NCI-H2171 (cell line): Measurements from ENCODE around the gene SLC37A3.
"Not testable (repeated sequence)": the region's sequence is repeated elsewhere in the genome, so short reads cannot be mapped to it uniquely, and the experiment has no call there.

Experiments used
- DNase-seq: peaks from one replicate; lab custom pipeline; 2025; lab: John Stamatoyannopoulos, UW

SLC37A3 gene

DNA sequence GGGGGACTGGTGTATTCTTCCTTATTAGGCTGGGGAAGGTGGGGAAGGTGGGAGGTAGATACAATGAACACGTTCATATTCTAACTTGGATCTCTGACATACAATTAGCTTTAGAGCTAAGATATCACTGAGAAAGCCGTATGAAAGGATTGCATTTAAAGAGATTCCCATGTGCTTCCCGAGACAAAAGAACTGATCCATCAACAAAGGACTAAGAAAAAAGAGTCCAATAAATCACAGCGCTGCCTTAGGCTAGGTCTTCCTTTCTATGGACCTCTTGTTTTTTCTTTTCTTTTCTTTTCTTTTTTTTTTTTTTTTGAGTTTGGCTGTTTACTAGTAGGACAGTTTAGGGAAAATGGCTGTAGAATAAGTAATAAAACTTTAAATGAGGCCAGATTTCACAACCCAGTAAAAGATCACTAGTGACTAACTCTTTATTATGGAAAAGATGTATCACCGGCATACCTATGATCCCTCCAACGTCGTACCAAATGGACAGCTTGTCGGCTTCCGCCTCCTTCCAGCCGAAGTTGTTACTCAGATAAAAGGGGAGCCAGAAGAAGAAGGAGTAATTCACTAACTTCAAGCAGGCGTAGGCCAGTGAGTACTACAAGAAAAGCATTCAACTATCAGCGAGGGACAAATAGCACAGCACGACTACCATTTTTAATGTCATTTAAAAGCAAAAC lies 50.0 kb downstream of the SLC37A3 start:
- DNase-seq: no peak

DNA sequence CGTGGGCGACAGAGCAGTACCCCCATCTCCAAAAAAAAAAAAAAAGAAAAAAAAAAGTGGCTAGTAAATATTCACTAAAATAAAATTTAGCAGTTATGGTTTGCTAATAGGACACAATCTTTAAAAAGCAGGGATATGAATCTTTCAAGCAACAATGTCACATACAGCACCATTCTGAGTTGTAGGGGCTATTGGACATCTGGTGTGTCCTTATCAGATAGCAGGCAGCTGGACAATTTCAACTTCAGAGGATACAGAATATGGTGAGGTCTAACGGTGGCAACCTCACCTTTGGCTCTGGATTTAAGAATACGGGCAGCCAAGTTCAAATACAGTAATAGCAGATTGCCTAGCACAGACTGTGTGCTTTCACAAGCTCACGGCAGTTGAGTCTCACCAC lies 51.1 kb downstream of the SLC37A3 start:
- no peak for DNase-seq

DNA sequence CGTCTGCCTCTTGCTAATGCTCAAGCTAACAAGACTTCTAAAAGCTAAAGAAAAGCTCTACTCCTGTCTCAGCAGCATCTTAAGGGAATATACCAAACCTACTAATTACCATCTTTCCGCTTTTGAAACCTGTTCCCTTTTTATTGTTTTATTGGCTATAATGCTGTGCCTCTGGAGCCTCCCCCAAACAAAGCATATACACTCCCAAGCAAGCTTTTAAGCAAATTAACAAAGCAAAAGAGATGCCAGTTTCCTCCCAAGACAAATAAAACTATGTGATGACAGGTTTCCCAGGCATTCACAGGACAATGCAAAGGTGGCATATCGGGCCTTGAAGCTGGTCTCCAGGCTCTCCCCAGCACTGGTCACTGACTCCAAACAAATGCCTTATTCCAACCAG lies 52.9 kb downstream of the SLC37A3 start:
- DNase-seq: no peak

DNA sequence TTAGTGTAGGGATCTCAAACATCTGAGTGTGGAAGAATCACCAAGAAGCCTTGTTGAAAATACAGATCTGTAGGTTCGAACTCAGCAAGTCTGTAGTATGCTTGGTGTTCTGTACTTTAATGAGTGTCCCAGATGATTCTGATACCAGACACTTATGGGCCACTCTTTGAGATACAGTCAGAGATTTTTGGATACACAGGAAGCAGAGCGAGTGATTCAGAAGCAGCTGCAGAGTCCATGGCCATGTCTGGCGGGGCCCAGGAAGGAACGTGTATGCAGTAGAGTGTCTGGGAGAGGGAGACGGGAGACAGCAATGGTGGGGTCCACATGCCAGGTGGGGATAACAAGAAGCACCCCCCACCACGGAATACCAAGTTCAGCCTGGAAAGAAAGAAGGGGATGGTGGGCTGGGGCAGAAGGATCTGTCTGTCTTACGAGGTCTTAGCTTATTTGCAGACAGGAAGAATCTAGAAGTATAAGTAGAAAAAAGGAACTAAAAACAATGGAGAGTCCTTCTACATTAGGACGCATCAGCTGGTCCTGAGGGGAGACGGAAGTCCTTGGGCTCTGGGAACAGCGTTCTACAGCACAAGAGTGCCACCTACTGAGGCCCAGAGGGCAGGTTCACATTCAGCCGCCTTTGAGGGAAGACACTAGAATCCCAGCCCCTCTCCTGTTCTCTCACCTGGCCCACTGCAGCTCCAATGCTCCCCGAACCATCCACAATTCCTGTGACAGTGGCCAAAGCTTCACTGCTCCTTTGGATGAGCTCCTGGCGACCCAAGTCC lies 55.4 kb downstream of the SLC37A3 start:
- no peak for DNase-seq

DNA sequence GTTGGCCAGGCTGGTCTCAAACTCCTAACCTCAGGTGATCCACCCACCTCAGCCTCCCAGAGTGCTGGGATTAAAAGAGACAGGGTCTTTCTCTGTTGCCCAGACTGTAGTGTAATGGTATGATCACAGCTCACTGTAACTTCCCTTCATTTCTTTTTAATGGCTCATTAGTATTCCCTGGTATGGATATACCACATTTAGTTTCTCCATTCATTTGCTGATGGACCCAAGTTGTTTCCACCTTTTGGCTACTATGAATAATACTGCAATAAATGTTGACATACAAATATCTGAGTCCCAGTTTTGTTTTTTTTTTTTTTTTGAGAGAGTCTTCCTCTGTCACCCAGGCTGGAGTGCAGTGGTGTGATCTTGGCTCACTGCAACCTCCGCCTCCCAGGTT lies 59.4 kb downstream of the SLC37A3 start:
- not testable (repeated sequence) for DNase-seq

DNA sequence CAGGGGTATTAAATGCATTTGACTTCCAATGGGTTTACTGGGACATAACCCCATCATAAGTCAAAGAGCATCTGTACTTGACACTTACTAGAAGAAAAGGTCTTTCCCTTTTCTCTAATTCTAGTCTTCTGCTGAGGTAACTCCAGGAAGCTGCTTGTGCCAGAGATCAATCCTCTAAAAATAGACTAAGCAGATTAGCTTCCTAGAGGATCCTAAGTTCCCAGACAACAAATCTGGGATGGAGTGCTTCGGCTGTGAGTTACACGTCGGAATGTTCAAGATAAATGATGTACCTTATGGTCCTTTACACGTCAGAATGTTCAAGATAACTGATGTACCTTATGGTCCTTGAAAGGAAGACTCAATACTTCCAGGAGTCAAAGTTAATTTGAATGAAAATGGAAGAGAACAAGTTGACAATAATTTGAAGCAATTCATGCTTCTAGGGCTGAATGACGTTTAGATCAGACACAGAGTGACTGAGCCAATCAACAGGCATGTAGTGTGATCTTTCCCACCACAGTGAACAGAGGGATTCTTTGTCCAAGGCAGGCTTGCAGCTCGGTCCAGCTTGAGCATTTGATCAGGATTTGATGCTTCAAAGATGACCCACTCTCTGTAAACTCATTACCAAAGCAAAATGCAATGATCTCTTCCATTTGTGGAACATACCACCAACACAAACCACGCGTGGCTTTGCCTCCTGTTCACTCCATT lies 63.8 kb downstream of the SLC37A3 start:
- DNase-seq: no peak

DNA sequence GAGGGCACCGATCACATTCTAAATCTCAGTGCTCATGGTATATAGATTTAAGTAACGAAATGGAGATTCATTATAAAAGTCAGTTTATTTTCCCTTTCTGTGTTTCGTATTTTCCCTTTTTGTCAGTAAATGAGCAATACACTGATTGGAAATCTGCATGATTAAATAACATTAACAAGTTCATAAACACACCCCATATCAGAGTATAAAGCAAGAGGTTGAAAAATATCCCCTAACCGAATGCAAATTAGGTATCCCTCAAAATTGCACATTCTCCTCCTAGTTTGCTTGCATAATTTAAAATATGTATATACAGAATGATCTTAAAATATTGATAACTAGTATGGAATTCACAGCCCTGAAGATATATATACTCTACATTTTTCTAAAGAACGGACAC lies 64.6 kb downstream of the SLC37A3 start:
- no peak for DNase-seq

DNA sequence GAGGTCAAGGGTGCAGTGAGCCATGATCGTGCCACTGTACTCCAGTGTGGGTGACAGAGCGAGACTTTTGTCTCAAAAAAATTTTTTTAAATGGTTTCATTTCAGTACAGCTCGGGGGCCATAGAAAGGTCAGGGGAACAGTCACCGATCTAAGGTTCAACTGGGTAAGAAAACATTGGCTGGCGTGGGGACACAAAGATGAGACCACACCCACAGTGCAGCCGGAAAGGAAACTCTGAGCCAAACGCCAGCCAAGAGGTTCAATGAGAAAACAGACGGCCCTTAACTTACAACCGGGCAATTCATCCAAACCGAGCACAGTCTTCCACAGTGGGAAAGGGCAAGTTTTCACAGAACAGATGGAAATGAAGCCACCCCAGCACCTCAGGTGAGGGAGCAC lies 65.1 kb downstream of the SLC37A3 start:
- DNase-seq: no peak

DNA sequence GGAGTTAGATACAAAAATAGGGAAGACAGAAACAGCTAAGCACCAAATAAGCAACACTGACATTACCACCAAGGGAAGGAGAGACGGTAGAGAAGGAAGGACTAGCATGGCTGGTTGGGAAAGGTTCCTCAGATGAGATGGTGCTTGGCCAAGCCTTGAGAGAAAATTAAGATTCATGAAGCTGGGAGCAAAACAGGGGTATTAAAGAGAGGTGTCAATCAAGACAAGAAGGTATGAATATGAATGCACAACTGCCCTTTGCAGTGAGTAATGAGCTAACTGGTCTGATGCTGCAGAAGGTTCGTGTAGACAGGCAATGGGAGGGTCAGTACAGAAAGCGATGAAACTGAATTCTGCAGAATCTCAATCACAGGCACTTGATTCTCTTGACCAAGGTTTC lies 67.7 kb downstream of the SLC37A3 start:
- no peak for DNase-seq

DNA sequence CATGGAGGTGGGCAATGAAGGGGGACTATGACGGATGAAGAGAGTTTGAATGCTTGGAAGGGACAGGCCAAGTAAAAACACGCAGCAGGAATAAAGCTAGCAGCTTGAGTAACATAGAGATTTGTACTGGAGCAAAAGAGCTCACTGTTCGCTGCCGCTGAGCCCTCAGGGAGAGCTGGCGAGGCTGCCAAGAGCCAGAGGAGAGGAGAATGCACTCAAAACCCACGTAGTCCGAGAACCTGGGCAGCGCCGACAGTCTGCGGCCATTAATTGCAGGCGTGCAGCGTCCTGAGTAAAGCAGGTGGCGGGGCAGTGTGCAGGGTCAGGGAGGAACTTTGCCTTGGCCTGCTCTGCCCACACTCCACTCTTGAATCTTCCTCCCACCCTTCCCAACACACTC lies 68.2 kb downstream of the SLC37A3 start:
- no peak for DNase-seq

DNA sequence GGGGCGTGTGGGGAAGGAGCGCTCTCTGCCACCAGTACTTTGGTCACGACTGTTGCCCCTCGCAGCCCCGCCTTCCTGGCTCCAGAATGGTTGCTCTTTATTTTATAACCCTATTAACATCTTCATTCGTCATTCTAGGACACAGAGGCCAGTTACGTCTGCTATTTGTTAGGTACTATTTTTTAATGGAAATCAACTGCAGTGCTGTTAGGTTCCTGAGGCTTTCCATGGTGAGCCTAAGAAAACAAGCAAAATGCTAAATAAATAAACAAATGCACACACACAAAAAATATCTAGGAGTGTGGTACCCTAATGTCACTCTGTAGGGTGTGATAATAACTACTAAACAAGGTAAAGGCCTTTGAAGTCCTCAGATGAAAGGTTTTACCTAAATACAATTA lies 71.1 kb downstream of the SLC37A3 start:
- no peak for DNase-seq

DNA sequence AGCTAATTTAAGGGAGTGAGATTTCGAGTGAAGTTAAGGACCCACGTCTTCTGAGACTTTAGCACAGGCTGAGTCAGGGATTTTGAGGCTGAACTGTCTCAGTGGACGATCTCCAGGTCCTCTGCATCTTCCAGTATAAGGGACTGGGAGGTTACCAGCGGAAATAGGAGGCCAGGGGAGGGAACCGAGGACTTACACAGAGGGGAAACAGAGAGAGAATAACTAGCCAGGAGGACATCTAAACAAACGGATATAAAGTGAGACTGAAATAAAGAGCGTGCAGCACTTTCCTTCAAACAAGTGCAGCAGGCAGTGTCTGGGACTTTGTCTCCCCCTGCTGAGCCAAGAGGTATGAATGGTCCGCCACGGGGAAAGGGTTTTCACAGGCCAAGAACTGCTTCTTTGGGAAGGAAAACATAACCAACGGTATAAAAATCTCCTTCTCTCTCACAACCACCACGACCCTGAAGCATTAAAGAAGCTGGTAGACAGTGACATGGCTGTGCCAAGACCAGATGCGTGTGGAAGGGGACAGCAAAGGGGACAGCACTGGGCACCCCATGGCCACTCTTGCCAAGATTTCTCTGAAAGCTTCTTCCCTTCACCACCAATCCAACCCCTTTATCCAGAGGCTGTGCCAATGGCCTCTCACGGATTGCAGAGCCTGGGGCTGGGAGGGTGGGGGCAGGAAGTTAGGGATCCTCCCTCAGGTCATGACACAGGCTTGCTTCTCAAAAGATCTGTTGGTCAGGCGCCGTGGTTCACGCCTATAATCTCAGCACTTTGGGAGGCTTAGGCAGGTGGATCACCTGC lies 72.0 kb downstream of the SLC37A3 start:
- DNase-seq: no peak

DNA sequence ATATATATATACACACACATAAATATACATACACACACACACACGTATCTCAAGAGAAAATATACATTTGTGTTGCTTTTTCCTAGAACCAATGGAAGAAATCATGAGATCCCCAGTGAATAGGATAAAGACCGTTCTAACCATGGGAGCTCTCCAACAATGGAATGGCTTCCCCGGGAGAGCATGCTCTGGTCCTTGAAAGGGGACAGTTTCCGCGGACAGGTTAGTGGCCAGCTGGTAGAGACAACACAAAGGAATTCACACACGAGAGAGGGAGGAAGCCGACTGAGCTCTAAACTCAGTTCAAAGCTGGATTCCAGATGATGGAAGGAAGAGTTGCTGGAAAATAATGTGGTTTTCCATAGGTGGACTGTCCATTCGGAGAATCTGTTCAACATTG lies 72.7 kb downstream of the SLC37A3 start:
- DNase-seq: no peak

DNA sequence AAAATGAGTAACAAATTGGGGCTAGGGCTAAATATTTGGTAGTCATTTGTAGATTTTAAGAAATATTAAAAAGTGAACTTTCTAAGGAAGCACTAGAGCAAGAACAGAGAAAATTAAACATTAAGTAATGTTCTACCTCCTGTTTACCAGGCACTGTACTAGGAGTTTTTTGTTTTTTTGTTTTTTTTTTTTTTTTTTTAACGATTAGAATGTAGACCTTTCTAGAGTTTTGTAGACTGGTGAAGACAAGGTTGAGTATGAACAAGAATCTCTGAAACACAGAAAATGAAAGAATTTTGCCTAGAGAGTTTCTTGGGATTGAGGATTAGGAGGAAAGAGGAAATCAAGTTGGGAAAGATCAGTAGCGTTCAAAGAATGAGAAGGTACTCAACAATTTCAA lies 73.6 kb downstream of the SLC37A3 start:
- DNase-seq: no peak

DNA sequence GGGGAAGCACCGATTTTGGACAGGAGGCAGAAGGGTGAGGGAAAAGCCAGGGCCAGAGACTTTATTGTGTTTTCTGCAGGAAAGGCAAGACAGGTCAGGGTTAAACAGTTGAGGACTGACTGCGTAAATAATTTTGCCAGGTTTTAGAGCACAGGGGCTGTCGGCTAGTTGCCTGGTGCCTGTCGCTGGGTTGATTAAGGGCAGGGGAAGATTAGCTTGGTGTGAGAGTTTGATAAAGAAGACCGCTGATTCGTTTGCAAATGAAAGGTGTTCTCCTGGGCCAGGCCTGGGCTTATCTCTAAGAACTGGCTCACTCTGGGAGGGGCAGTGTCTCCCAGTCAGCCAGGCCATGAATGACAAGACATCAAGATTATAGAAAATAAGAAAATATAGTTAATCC lies 75.6 kb downstream of the SLC37A3 start:
- DNase-seq: no peak

DNA sequence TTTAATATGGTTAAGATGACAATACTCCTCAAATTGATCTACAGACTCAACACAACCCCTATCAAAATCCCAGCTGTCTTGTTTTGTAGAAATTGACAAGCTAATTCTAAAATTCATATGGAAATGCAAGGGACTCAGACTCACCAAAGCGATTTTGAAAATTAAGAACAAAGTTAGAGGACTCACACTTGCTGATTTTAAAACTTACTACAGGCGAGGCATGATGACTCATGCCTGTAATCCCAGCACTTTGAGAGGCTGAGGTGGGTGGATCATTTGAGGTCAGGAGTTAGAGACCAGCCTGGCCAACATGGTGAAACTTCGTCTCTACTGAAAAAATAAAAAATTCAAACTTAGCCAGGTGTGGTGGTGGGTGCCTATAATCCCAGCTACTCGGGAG lies 78.3 kb downstream of the SLC37A3 start:
- not testable (repeated sequence) for DNase-seq

DNA sequence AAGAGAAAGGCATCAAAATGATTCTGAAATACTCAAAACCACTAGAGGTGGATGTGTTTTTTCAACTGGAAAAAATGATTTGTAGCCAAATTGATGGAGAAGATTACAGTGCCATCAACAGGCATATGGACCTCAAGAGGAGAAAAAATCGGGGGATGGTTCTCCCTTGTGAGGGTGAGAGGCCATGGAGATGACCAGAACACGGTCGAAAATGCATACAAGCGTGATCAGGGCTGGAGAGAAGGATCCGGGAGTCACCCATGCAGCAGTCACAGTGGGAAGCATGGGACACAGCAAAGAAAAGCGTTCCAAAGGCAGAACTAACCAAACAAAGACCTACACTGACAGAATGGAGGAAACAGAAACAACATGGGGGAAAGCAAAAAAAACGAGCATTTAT lies 80.3 kb downstream of the SLC37A3 start:
- DNase-seq: no peak

DNA sequence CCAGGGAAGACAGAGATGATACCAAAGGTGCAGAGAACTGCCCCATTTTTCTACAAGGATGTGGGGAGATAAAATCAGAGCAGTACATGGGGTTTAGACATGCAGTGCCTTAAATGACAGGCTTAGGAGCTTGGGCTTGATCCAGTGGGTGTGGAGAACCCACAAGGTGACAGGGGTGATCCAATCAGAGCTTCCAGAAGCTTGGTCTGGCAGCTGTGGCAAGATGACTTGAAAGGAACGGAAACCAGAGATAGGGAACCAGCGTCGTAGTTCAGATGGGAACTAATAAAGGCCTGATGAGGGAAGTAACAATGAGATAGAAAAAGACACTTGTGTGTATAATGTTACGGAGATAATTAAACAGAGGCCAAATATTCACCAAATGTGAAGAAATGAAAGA lies 80.7 kb downstream of the SLC37A3 start:
- DNase-seq: no peak

DNA sequence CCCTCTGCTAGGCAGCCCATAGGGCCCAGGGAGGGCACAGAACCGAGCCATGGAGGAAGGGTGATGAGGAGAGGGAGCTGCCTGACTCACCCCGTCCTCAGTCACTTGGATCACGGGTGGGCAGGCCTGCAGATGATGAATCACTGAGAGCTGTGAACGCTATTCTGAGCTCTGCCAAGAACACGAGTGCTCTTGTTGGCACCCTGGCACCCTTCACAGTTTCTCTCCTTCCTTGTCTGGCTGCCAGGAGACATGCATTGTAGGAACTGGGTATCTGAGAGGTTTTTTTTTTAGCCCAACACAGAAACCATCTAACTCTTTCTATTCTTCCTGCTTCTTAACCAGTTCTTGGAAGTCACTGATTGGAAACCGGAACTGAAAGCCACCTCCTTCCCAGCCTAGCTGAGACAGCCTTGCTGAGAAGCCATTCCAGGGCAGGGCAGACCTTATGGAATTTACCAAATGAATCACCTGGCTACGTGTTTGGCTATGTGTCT lies 82.1 kb downstream of the SLC37A3 start:
- DNase-seq: no peak

DNA sequence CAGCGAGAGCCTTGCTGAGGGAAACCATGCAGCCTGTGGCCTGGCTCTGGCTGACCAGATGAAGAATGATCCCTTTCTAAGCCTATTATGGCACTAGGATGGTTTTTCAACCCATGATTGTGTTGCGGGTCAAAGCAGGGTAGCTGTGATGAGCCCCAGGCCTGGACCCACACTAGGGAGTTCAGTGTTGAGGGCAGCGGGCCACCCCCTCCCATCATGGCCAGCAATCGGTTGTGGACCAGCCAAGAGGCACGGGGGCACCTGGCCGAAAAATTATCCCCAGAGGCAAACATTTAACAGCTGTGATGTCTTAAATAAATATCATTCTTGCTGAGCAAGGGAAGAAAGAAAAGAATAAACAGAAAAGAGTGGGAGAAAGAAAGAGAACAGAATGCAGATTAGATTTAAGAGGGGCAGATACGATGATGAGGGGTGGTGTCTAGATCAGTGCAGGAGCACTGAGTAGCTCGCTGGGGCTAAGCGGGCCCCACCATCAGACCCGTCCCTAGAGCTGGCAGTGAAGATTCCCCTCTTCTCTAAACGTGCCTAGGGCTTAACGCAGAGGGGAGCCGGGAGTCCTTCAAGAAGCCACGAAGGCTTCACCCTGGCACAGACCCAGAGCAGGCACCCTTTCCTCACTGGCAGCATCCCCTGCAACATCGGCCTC lies 82.7 kb downstream of the SLC37A3 start:
- DNase-seq: no peak
